MM.1S (cell line): ENCODE data around the gene UBXN6.

ENCODE experiments used
- DNase-seq: peaks from one replicate; pipeline ENCODE4 v3.0.0-alpha.2; 2015
- H2AFZ ChIP-seq: fragments of 300-600 bp; sonication (generic); 2 replicates; pipeline ENCODE4 v1.6.0; 2016; ENCODE audit warnings: antibody characterized with exemption, low read length
- H3F3A ChIP-seq: fragments of 300-600 bp; sonication (generic); 2 replicates; pipeline ENCODE4 v1.6.1; 2016; ENCODE audit warnings: mild to moderate bottlenecking, antibody characterized with exemption, low read length, moderate library complexity, mixed read lengths; ENCODE audit not compliant: insufficient read depth
- H3K27ac ChIP-seq: fragments of 300-600 bp; sonication (generic); 2 replicates; pipeline ENCODE4 v1.5.1; 2016; ENCODE audit warnings: mild to moderate bottlenecking, low read length
- H3K27me3 ChIP-seq: fragments of 300-600 bp; sonication (generic); replicated peaks from 2 replicates; pipeline ENCODE4 v1.6.0; 2016; ENCODE audit warnings: low read length; ENCODE audit not compliant: insufficient read depth
- H3K36me3 ChIP-seq: fragments of 300-600 bp; sonication (generic); replicated peaks from 2 replicates; pipeline ENCODE4 v1.6.1; 2016; ENCODE audit warnings: mild to moderate bottlenecking, low read length, mixed read lengths; ENCODE audit not compliant: insufficient read depth
- H3K4me1 ChIP-seq: fragments of 300-600 bp; sonication (generic); 2 replicates; pipeline ENCODE4 v1.6.1; 2016; ENCODE audit warnings: low read length, mixed read lengths
- H3K4me2 ChIP-seq: fragments of 300-600 bp; sonication (generic); 2 replicates; pipeline ENCODE4 v1.6.0; 2016; ENCODE audit warnings: low read depth, low read length
- H3K4me3 ChIP-seq: fragments of 300-600 bp; sonication (generic); 2 replicates; pipeline ENCODE4 v1.5.1; 2016; ENCODE audit warnings: low read length, mixed read lengths
- H3K79me2 ChIP-seq: fragments of 300-600 bp; sonication (generic); 2 replicates; pipeline ENCODE4 v1.6.1; 2016; ENCODE audit warnings: mixed run types, low read length, mixed read lengths
- H3K9ac ChIP-seq: fragments of 300-600 bp; sonication (generic); 2 replicates; pipeline ENCODE4 v1.6.1; 2016; ENCODE audit warnings: low read length, mixed read lengths
- H3K9me2 ChIP-seq: fragments of 300-600 bp; sonication (generic); replicated peaks from 2 replicates; pipeline ENCODE4 v1.6.1; 2016; ENCODE audit warnings: mild to moderate bottlenecking, low read length, mixed read lengths; ENCODE audit not compliant: insufficient read depth
- H3K9me3 ChIP-seq: fragments of 300-600 bp; sonication (generic); replicated peaks from 2 replicates; pipeline ENCODE4 v1.6.1; 2016; ENCODE audit warnings: mild to moderate bottlenecking, low read length, mixed read lengths; ENCODE audit not compliant: insufficient read depth
- H4K20me1 ChIP-seq: fragments of 300-600 bp; sonication (generic); 2 replicates; pipeline ENCODE4 v1.6.1; 2016; ENCODE audit warnings: mild to moderate bottlenecking, low read length, moderate library complexity, mixed read lengths; ENCODE audit not compliant: insufficient read depth
- CTCF ChIP-seq: fragments of 300-600 bp; sonication (generic); IDR thresholded peaks from 2 replicates; pipeline ENCODE4 v1.5.1; 2016; ENCODE audit warnings: antibody characterized with exemption, low read length, mixed read lengths
- EZH2 ChIP-seq: fragments of 300-600 bp; sonication (generic); optimal IDR thresholded peaks from 2 replicates; pipeline ENCODE3; 2017; ENCODE audit warnings: low read depth, mild to moderate bottlenecking, antibody characterized with exemption, low read length, mixed read lengths
- EZH2phosphoT487 ChIP-seq: fragments of 300-600 bp; sonication (generic); IDR thresholded peaks from 2 replicates; pipeline ENCODE4 v1.6.1; 2018; ENCODE audit warnings: antibody characterized with exemption, low read length

UBXN6 gene

DNA sequence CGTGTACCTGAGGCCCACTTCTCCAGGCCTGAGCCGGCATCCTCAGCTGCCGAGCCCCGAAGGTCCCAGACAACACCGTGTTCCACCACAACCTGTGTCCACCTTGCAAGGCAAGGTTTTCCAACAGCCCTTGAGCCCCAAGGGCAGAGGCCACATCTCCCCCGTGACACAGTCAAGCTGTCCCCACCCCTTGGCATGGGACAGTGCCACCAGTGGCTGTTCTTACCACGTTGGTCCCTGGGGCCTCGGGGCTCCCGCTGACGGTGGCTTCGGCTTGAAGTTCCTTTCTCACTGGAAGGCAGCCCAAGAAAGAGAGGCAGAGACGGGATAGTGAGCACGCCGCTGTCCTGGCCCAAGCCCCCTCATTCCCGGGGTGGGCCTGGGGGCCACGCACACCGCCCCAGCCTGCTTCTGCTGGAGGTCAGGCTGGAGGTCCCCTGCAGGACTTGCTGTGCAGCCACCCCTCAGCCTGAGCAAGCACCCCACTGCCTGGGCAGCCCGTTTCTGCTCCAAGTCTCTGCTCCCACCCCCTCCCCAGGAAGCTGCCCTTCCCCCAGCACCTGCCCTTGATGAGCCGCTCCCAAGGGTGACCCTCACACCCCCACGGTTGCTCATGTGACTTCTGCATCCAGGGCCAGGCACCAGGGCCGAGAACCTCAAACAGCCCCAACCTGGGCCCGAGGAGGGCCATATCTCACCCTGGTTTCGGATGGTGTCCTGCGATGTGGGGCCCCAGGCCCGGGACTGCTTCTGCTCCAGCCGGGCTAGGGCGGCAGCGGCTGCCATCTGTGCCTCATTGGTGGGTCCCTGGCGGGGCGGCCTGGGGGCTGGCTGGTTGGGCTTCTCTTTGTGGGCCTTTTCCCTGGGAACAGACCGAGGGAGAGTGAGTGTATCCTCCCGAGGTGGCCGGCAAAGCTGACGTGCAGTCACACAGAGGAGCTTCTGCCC, 4.1 kb downstream of the UBXN6 start:
- Histone ChIP-seq H3K27ac (no peak overlapping the region), H4K20me1 (no peaks in the 10 kb centered on the region), H3K4me2 (no peak overlapping the region), H3K79me2 (peaks cover 20% of the 10 kb centered on the region), H3K4me3 (no peak overlapping the region), H2AFZ (no peak overlapping the region), H3K4me1 (peaks cover 7% of the 10 kb centered on the region), H3F3A (peaks cover 8% of the 10 kb centered on the region; the same call in 1 of the 2 replicates), H3K27me3 (no peaks in the 10 kb centered on the region), H3K36me3 (no peaks in the 10 kb centered on the region), H3K9me3 (no peaks in the 10 kb centered on the region), H3K9ac (no peak overlapping the region), H3K9me2 (no peaks in the 10 kb centered on the region)
- no peak for TF ChIP-seq CTCF
- no peak for TF ChIP-seq EZH2
- no peak for TF ChIP-seq EZH2phosphoT487
- DNase-seq, result no peak

- no peak overlapping the region for H2AFZ ChIP-seq
- H3K9me2 ChIP-seq, result no peaks in the 10 kb centered on the region
- H3K4me3 ChIP-seq, result no peak overlapping the region
- H3K27me3 ChIP-seq, result no peaks in the 10 kb centered on the region
- no peak overlapping the region for H3K9ac ChIP-seq
- DNase-seq, result no peak
- no peaks in the 10 kb centered on the region for H3K9me3 ChIP-seq
- no peak for TF ChIP-seq CTCF
- no peak for TF ChIP-seq EZH2phosphoT487
- no peak for TF ChIP-seq EZH2
- H3K79me2 ChIP-seq, result peaks cover 21% of the 10 kb centered on the region
- H3F3A ChIP-seq, result peaks cover 8% of the 10 kb centered on the region; the same call in 1 of the 2 replicates
- peaks cover 7% of the 10 kb centered on the region for H3K4me1 ChIP-seq
- no peak overlapping the region for H3K27ac ChIP-seq
- H4K20me1 ChIP-seq, result no peaks in the 10 kb centered on the region
- H3K36me3 ChIP-seq, result no peaks in the 10 kb centered on the region
- no peak overlapping the region for H3K4me2 ChIP-seq
Observed at GRCh38 chr19:4452230-4452990, 5.2 kb downstream of the UBXN6 start.

- peaks cover 3% of the 10 kb centered on the region; the same call in 1 of the 2 replicates for H3K79me2 ChIP-seq
- peaks cover 8% of the 10 kb centered on the region; the same call in 1 of the 2 replicates for H3F3A ChIP-seq
- DNase-seq, result no peak
- TF ChIP-seq EZH2phosphoT487, result no peak
- no peak for TF ChIP-seq CTCF
- TF ChIP-seq EZH2, result no peak
- no peaks in the 10 kb centered on the region for H3K9me2 ChIP-seq
- H3K4me3 ChIP-seq, result no peak overlapping the region
- no peak overlapping the region for H2AFZ ChIP-seq
- no peak overlapping the region for H3K9ac ChIP-seq
- peaks cover 6% of the 10 kb centered on the region; the same call in 1 of the 2 replicates for H4K20me1 ChIP-seq
- H3K9me3 ChIP-seq, result no peaks in the 10 kb centered on the region
- H3K36me3 ChIP-seq, result 0 out of 2 replicates have a peak, but pooled peaks cover 2% of the 10 kb centered on the region
- H3K4me2 ChIP-seq, result no peak overlapping the region
- H3K4me1 ChIP-seq, result no peaks in the 10 kb centered on the region
- H3K27ac ChIP-seq, result no peak overlapping the region
- no peaks in the 10 kb centered on the region for H3K27me3 ChIP-seq
Observed at GRCh38 chr19:4449639-4450028, 8.0 kb downstream of the UBXN6 start.
